SIG-M5 (cell line): ENCODE results near the gene ACSS3.
"Not testable (repeated sequence)": the region's sequence is repeated elsewhere in the genome, so short reads cannot be mapped to it uniquely, and the experiment has no call there.

Experiments
- DNase-seq: peaks from one replicate; lab custom pipeline; 2025; lab: John Stamatoyannopoulos, UW

Gene ACSS3, protein sequence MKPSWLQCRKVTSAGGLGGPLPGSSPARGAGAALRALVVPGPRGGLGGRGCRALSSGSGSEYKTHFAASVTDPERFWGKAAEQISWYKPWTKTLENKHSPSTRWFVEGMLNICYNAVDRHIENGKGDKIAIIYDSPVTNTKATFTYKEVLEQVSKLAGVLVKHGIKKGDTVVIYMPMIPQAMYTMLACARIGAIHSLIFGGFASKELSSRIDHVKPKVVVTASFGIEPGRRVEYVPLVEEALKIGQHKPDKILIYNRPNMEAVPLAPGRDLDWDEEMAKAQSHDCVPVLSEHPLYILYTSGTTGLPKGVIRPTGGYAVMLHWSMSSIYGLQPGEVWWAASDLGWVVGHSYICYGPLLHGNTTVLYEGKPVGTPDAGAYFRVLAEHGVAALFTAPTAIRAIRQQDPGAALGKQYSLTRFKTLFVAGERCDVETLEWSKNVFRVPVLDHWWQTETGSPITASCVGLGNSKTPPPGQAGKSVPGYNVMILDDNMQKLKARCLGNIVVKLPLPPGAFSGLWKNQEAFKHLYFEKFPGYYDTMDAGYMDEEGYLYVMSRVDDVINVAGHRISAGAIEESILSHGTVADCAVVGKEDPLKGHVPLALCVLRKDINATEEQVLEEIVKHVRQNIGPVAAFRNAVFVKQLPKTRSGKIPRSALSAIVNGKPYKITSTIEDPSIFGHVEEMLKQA

DNA sequence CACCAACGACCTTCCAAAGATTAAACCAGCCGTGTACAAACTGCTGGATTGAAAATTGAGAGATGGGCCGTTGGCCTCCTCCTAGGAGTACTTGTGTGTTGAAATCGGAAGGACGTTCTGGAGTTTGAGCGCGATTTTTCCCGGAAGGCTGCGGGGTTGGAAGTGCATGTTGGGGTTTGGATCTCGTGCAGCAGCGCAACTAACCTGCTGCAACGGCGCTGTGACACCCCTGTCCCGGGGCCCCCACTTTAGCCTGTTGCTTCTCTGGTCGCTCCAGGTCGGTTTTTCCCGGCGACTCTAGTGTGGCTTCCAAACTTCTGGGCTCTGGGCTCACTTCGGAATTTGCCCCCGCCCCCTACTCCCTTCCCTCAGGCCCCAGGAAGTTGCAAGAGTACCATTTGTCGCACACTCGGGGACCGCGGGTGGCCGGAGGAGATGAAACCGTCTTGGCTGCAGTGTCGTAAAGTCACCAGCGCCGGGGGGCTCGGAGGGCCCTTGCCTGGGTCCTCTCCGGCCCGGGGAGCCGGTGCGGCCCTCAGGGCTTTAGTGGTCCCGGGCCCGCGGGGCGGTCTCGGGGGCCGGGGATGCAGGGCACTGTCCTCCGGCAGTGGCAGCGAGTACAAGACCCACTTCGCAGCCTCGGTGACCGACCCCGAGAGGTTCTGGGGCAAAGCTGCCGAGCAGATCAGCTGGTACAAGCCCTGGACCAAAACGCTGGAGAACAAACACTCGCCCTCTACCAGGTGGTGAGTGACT is at the start of gene ACSS3:
Gene ACSS3, plus strand, starts transcription at position 394 of the 756 bp plus-strand sequence. Its CDS starts 42 bp downstream, at position 436.
- DNase-seq, result no peak

- no peak for DNase-seq
Observed at GRCh38 chr12:81034926-81035325, 43.0 kb upstream of the ACSS3 start.

- no peak for DNase-seq
Observed at GRCh38 chr12:81039231-81039630, 38.6 kb upstream of the ACSS3 start.

- no peak for DNase-seq
Observed at GRCh38 chr12:81043979-81044740, 33.7 kb upstream of the ACSS3 start.

DNA sequence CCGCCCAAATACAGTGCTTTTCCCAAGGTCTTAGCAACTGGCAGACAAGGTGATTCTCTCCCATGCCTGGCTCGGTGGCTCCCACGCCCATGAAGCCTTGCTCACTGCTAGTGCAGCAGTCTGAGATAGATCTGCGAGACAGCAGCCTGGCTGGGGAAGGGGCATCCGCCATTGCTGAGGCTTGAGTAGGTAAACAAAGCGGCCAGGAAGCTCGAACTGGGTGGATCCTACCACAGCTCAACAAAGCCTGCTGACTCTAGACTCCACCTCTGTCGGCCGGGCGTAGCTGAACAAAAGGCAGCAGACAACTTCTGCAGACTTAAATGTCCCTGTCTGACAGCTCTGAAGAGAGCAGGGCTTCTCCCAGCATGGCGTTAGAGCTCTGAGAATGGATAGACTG is 12.9 kb upstream of the ACSS3 start:
- not testable (repeated sequence) for DNase-seq

DNA sequence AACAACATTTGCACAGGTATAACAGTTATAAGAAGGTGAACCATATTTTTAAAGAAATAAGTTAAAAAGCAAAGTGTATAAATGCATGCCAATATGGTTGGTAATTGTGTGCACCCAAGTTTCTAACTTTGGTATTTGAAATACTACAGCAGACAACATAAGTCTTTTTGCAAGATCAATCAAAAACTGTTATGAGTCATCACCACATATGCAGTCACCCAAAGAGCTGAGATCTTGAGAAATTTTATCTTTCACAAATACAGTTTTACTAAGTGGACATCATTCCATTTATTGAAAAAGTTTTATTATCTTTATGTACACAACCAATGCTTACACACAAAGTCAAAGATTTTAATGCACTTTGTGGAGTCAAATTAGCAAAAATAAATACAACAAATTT is 7.0 kb upstream of the ACSS3 start:
- no peak for DNase-seq

DNA sequence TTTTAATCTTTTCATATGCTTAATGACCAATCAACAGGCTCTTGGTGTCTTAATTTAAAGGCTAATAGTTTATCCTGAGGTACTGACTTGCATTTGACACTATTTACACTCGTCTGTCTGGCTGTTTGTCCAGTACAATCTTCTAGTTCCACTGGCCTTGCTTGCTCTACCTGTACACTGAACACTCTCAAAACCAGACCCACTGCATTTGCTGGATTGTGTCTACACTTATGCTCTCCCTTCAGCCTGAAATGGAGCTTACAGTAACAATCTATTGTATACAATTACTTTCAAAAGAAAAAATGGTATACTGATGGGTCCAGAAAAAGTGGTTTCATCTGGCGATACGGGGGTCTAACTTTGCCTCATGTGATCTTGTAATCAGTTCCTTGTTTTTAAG is 2.3 kb upstream of the ACSS3 start:
- DNase-seq, result no peak

GRCh38 chr12:81077329-81077685 is 572 bp upstream of the ACSS3 start:
- no peak for DNase-seq

DNA sequence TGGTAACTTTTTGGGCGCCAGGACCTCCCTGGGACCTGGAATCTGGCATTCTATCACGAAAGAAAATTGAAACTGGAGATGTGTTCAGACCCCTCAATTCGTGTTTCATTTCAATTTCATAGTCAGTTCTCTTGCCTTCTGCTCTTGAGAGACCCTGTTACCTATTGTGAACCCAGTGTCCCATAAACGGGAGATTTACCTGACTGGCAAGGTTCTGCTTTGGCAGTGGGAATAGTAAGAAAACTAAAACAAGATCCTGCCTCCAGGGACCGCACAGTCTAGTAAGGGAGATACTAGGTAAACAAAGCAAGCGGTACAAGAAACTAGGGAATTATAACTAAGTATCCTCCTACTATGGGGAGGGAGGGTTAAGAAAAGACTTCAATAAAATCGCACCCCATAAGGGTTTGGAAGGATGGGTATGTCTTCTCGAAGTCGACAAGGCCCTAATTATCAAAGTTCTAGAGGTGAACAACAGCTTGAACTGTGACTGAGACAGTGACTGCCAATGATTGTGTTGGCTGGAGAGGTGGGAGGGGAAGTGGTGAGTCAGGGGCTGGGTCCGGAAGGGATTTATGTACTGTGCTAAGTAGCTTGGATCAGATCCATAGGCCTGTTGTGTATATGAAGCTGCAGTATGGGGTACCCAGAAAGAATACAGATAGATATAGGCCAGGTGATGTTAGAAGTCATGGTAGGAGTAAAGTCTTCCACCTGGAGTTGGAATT is 754 bp downstream of the ACSS3 start:
- no peak for DNase-seq

GRCh38 chr12:81079280-81080076 is 1.6 kb downstream of the ACSS3 start:
- DNase-seq, result no peak

DNA sequence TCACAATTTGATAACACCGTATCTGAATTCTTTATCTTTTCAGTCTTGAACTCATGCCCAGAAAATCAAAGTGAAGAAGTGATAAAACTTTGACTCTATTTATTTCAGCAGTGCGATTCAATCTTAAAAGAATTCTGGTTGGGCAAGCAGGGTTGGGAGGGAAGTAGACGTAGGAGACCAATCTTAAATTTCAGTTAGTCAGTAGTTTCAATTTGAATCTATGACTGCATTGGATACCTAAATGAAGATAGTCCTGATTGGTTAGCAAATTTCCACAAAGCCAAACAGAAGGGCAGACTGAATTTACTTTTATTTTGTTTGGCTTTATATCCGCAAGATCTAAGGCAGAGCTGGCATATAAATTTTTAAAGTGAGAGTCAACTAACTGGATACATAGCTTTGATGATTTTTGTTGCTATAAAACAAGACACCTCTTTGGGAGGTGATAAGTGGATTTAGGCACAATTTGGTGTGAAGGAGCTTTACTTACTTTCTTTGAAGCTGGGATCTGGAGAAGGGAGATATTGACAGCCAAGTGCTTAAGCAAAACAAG is 2.6 kb downstream of the ACSS3 start:
- DNase-seq, result no peak

DNA sequence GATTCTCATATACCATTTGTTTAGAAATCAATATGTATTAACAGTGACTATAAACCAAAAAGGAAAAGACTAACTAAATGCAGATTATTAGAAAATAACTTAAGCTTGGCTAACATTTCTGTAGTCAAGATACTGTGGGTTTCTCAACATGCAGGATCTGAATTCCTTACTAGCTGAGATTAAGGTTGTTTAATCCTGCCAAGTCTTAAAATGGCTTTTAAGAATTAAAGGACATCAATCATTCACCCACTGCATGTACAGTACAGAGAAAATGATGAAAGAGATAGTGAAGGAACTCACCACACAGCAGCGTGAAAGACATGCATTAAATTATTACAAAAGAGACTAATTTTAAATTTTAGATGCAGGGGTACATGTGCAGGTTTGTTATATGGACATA is 3.8 kb downstream of the ACSS3 start:
- no peak for DNase-seq

- no peak for DNase-seq
Observed at GRCh38 chr12:81083018-81083417, 5.1 kb downstream of the ACSS3 start.

DNA sequence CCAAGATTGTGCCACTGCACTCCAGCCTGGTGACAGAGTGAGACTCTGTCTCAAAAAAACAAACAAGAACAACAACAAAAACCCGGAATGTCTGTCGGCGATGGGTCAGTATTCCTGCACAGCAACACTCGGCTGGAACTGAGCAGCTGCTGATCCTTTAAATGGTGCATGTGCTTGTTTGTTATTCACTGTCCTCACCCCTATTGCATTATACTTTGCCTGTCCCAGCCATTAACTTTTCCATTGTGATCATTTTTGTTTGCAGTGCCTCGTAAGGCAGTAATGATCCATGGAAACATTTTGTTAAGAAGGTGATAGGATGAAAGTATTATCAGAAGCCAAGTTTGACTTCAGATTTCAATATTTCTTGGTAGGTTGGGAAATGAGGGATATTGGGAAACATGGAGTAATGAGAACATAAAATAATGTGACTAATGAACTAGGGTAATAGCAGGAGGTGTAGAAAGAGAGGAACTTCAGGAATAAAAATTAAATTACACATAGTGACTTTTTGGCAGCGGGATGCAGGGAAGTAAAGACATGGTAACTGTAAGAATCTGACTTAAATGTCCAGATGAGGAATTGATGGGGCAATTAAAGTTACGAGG is 6.1 kb downstream of the ACSS3 start:
- no peak for DNase-seq

- DNase-seq, result no peak
Observed at GRCh38 chr12:81084811-81085350, 7.0 kb downstream of the ACSS3 start.

GRCh38 chr12:81085832-81086231 is 8.0 kb downstream of the ACSS3 start:
- DNase-seq, result no peak

GRCh38 chr12:81086342-81086741 is 8.5 kb downstream of the ACSS3 start:
- DNase-seq, result no peak

DNA sequence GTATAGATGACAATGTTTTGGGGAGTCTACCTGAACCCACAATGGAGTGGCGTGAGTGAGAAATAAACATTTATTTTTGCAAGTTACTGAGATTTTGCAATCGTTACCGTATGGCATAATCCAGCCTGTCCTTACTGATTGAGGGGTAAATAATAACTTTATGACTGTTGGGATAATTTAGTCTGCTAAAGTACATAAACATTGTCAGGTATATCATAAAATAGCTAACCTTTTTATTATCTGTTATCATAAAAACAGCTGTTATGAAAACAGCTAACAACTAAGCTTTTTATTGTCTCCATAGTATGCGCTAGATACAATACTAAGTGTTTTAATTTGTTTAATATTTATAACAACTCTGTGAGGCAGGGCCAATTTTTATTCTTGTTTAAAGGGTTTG is 10.3 kb downstream of the ACSS3 start:
- DNase-seq, result no peak

GRCh38 chr12:81089412-81089811 is 11.5 kb downstream of the ACSS3 start:
- no peak for DNase-seq

DNA sequence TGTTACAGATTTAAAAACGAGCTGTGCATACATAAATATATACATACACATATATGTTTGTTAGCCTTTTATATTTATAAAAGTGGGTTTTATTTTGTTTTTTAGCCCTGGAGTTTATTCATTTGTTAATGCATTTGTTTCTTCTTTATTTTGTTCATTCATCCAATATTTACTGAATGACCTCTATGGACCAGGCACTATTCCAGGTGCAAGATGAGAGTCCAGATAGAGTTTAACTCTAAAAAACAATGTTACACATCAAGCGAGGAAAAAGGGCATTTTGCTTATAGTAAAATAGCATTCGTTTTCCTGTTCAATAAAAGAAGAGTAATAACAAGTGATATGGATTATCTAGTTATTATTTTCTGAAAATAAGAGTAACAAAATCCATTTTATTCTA is 14.2 kb downstream of the ACSS3 start:
- no peak for DNase-seq
